Choroid plexus epithelial cell (primary cell): Measurements from ENCODE around the gene SLC6A7.
"Not testable (repeated sequence)": the region's sequence is repeated elsewhere in the genome, so short reads cannot be mapped to it uniquely, and the experiment has no call there.

Source experiments
- DNase-seq: peaks from one replicate; pipeline ENCODE4 v3.0.0-alpha.2; 2010; ENCODE audit warnings: low read depth
- H3K4me3 ChIP-seq: 2 replicates; pipeline ENCODE4 v1.5.1; 2011; ENCODE audit warnings: low read depth, mild to moderate bottlenecking, control low read depth, low read length, moderate library complexity
- TF ChIP-seq, protein P1 (sequence below): conservative IDR thresholded peaks from 2 replicates; pipeline ENCODE4 v1.5.1; 2011; ENCODE audit warnings: low read depth, mild to moderate bottlenecking, control low read depth, inconsistent platforms, low read length, moderate library complexity

Gene SLC6A7

DNA sequence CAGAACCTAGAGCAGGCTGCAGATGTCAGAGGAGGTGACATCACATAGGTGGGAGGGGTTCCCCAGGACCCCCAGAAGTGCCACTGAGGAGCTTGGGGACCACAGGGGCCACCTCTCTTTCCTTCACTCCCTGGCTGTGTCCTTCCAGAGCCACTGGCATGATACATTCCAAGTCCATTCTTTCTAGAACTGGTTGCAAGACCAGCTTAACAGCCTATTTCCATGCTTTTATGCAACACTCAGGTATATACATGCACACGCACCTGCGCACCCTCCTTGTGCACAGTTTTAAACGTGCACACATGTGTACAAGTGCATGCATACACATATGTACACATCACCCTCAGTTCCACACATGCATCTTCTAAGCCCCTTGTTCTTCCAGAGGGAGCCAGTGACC is 39.7 kb downstream of the SLC6A7 start:
- no peak overlapping the region for H3K4me3 ChIP-seq
- TF ChIP-seq, protein P1, sequence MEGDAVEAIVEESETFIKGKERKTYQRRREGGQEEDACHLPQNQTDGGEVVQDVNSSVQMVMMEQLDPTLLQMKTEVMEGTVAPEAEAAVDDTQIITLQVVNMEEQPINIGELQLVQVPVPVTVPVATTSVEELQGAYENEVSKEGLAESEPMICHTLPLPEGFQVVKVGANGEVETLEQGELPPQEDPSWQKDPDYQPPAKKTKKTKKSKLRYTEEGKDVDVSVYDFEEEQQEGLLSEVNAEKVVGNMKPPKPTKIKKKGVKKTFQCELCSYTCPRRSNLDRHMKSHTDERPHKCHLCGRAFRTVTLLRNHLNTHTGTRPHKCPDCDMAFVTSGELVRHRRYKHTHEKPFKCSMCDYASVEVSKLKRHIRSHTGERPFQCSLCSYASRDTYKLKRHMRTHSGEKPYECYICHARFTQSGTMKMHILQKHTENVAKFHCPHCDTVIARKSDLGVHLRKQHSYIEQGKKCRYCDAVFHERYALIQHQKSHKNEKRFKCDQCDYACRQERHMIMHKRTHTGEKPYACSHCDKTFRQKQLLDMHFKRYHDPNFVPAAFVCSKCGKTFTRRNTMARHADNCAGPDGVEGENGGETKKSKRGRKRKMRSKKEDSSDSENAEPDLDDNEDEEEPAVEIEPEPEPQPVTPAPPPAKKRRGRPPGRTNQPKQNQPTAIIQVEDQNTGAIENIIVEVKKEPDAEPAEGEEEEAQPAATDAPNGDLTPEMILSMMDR, result no peak
- no peak for DNase-seq

DNA sequence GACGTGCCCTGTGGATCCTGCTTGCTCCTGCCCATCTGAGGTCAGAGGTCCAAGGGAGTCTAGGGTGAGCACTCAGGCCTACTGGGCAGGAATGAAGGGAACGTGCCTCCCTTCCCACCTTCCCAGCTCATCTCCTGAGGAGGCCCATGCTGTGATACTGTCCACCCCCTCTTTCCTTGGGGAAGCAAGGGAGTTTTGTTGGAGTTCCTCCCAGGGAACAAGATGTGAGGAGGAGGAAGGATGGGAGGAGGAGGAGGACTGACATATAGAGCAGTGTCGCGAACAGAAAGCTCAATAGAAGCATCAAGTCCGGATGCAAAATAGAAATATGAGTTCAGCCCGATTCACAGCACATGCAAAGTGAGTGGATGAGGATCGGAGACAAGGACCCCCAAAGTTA is 41.0 kb downstream of the SLC6A7 start:
- TF ChIP-seq, protein P1, result no peak
- DNase-seq, result no peak
- H3K4me3 ChIP-seq, result no peak overlapping the region

DNA sequence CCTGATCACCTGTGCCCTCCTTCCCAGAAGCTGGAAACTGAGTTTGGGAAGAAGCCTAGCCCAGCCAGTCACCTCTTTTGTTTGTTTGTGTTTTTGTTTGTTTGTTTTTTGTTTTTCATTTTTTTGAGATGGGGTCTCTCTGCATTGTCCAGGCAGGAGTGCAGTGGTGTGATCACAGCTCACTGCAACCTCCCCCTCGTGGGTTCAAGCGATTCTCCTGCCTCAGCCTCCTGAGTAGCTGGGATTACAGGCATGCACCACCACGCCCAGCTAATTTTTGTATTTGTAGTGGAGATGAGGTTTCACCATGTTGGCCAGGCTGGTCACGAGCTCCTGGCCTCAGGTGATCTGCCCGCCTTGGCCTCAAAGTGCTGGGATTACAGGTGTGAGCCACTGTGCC is 43.8 kb downstream of the SLC6A7 start:
- not testable (repeated sequence) for DNase-seq, H3K4me3 ChIP-seq

DNA sequence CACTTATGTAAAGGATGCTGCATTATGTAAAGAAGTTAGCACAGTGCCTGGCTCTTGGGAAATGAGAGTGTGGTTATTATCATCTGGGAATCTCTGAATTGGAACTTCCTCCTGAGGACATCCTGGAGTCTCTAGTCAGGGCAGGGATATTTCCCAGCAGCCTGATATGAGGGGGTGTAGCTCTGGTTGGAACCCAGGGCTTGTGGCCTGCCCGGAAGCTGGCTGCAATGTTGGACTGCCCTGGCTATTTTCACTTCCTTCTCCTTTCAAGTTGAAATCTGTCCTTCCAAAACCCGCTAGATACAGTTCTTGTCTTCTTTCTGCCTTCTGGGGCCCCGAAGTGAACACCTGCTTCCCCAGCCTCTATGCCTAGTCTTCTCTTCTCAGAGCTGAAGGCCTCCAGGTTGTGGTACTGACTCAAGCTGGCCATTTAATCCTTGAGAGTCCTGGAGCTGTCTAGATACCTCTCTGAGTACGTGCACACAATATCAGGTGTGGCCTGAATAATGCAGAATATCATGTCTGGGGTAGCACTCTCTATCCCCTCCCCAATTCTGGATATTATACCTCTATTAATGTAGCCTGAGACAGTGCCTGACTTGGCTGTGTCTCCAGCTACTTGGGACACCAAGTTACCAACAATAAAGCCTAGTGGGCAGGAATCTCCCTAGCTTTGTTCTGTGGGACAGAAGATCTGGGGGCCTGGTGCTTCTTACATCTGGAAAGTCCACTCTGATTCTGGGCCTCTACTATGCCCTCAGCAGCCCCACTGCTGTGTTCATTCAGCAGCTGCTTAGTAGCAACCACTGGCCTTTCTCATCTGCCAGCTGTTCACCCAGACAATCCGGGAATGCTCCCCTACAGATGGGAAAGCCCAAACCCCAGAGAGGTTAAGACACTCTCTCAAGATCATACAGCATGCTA is 45.0 kb downstream of the SLC6A7 start:
- H3K4me3 ChIP-seq, result no peak overlapping the region
- TF ChIP-seq, protein P1, result no peak
- no peak for DNase-seq

DNA sequence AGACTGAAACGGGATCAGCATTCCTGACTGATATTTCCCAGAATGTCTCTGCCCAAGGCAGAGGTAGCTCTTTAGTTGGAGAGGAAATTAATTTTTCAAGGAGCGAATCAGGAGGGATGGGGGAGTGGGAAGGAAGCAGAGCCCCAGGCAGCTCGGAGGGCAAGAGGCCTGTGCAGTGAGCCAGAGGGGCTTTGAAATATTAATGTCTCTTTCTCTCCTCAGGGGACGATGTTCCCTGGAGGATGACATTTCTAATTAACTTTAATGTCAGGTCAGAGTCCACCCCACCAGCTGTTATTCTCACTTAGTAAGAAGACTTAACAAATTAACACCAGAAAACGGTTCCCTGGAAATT is 45.6 kb downstream of the SLC6A7 start:
- DNase-seq, result no peak
- TF ChIP-seq, protein P1, result no peak
- no peak overlapping the region for H3K4me3 ChIP-seq

DNA sequence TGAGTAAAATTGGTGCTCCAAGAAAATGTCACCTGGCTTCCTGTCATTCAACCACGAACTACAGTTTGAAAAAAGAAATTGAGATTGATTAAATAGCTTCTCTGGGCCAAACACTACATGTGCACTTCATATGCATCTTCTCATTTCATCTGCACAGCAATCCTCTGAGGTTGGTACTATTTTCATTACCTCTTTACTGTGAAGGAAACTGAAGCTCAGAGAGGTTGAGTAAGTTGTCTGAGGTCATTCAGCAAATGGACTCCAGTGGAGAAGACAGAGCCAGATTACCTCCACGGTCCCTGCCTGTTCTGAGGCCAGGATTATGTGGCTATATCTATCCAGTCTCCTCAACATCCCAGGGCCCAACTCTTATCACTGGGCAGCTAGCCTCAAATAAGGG is 46.5 kb downstream of the SLC6A7 start:
- H3K4me3 ChIP-seq, result no peak overlapping the region

DNA sequence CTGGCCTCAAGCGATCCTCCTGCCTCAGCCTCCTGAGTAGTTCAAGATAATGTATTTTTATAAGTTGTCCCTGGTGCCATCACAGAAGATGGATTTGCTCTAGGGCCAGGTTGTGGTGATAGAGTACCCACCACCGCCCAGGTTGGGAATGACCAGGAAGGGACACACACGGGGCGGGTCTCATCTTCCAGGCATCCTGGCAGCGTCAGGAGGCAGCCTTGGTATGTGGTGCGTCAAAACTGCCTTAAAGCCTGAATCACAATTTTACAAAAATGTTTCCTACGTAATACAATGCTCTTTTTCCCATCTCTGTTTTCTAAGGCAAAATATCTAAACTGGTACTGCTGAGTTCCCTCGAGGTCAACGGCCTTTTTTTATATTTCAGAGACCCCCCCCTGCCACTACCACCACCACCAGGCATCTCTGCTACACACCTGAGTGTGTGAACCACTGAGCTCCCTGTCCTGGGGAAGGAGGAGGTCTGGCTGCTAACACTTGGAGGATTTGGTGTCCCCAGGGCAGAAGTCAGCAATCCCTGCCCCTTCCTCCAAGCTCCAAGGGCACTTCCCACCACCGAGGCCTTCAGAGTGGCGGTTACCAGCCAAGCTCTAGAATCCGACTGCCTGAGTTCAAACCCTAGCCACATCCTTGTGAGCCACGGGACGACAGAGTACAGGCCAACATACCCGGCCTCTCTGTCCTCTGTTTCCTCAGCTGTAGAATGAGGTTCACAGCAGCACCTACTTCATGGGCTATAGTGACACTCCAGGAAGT is 47.3 kb downstream of the SLC6A7 start:
- TF ChIP-seq, protein P1, result no peak
- no peak overlapping the region for H3K4me3 ChIP-seq
- DNase-seq, result no peak

More for the DNA sequence above, 46.5 kb downstream of the SLC6A7 start:
- TF ChIP-seq, protein P1, result no peak
- no peak for DNase-seq
